ENCODE results near the gene RNFT2.
A peak's percentile ranks its signal among the peaks of the same experiment; 100 is the strongest.

Gene RNFT2

DNA sequence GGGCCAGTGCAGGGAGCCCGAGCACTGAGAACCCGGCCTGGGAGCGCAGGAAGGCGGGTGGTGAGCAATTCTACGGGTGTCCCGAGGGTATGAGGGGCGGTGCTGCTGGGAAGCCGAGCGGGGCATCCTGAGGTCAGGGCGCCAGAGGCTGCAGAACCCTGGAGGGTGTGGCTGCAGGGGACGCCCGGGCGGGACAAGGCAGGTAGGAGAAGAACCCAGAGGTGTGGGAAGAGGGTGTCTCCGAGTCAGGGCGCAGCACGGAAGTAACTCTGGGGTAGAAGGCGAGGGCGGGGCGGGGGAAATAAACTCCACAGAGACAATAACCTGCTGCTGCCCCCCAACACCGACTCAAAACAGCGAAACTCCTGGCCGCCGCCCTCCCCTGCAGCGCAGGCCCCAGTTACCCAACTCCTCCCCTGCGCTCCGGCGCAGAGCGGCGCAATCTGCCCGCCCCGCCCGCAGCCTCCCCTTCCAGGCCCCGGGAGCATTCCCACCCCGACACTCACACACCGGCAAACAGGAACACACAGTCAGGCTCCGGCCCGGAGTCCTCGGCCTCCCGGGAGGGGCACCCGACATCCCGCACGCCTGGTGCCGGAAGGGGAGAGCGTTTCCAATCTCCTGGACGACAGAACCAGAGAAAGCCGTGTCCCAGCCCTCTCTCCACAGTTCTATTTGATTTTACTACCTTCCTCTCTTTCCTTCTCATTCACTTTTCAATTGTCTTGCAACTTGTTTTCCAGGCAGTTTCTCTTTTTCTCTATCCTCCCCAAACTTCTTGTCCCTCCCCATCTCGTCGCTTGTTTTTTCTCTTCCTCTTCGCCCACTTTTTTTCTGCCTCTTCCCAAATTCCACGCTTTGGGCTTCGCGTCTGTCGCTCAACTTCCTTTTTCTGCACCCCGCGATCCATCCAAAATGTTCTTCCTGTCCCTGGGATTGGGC, 140.7 kb downstream of the RNFT2 start:
- DNase-seq (ENCODE audit: low read depth in 2 of 2): no peak

DNA sequence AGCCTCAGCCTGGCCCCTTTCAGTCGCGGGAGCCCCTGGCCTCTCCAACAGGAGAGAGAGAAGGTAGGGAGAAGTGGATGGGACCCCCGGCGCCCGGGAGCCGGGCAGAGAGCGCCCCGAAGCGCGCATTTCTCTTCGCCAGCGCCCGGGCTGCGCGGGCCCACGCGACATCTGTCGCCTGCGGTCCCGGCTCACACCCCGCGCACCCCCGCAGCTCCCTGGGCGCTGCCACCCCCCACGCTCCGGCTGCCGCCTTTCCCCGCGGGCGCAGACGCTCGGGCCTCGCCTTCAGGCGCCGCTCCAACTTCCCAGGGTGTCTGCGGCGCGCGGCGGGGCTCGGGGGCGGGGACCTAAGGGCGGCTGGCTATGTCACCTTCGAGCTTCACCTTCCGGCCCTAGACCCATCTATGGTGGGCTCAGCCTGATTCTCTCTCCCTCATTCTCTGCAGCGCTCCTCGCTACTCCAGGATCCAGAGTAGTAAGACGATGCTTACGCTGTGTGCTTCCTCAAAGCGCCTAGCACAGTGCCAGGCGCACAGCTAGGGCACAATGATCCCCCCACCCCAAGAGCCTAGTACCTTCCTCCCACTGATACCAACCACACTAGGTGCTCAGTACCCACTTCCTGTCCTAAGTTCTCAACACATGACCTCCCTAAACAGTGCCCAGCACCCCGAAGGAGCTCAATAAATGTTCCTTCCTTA, 141.5 kb downstream of the RNFT2 start:
- DNase-seq (ENCODE audit: low read depth in 2 of 2): no peak

- no peak for DNase-seq (ENCODE audit: low read depth in 2 of 2)
Observed at GRCh38 chr12:116880213-116880816, 142.2 kb downstream of the RNFT2 start.

DNA sequence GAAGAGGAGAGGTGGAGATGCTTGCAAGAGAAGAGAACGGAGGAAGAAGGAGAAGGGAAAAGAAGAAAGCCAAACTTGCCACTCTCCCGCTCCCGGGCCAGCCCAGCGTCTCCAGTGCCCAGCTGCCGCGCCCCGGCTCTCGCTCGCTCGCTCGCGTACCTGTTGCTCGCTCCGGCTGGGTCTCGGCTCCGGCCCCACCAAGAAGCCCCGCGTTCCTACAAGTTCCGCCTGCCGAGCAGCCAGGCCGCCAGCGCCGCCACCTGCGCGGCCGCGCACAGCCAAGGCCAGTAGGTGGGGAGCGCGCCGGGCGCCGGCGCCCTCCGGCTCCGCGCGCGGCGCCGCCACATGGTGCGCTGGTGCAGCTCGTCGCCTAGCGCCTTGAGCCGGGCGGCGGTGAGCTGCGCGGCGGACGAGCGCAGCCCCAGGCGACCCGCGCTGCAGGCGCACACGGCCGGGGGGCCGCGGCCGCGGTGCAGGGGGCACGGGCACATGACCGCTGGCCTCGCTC, 142.8 kb downstream of the RNFT2 start:
- peak; percentile 28 to 30 for DNase-seq (ENCODE audit: low read depth in 2 of 2)

- DNase-seq (ENCODE audit: low read depth in 2 of 2): no peak
Observed at GRCh38 chr12:116881325-116881876, 143.3 kb downstream of the RNFT2 start, which contains the start of gene HRK. Gene HRK (minus strand): TSS chr12:116881441. CDS start chr12:116881307, 134 bp downstream.

- DNase-seq (ENCODE audit: low read depth in 2 of 2): no peak
Observed at GRCh38 chr12:116881877-116882507, 143.9 kb downstream of the RNFT2 start.

GRCh38 chr12:116882742-116883141, 144.6 kb downstream of the RNFT2 start:
- DNase-seq (ENCODE audit: low read depth in 2 of 2): no peak

DNA sequence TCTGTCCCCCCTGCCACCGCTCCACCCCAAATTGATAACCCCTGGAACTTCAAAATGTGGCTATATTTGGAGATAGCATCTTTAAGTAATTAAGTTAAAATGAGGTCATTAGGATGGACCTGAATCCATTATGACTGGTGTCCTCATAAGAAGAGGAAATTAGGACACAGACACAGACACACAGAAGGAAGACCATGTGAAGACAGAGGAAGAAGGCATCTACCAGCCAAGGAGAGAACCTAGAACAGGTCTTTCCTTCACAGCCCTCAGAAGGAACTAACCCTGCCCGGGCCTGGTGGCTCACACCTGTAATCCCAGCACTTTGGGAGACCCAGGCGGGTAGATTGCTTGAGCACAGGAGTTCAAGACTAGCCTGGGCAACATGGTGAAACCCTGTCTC, 146.8 kb downstream of the RNFT2 start:
- no peak for DNase-seq (ENCODE audit: low read depth in 2 of 2)

DNA sequence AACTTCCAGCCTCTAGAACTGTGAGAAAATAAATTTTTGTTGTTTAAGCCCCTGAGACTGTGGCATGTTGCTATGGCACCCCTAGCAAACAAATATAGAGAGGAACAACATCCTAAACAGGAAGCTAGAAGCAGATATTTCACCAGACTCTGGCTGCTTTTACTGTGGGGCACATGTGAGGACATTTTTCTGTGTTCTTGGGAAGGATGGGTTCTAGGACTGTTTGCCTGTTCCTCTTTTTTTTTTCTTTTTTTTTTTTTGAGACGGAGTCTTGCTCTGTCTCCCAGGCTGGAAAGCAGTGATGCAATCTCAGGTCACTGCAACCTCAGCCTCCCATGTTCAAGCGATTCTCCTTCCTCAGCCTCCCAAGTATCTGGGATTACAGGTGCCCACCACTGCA, 147.4 kb downstream of the RNFT2 start:
- no peak for DNase-seq (ENCODE audit: low read depth in 2 of 2)

- no peak for DNase-seq (ENCODE audit: low read depth in 2 of 2)
Observed at GRCh38 chr12:116887244-116887643, 149.1 kb downstream of the RNFT2 start.

DNA sequence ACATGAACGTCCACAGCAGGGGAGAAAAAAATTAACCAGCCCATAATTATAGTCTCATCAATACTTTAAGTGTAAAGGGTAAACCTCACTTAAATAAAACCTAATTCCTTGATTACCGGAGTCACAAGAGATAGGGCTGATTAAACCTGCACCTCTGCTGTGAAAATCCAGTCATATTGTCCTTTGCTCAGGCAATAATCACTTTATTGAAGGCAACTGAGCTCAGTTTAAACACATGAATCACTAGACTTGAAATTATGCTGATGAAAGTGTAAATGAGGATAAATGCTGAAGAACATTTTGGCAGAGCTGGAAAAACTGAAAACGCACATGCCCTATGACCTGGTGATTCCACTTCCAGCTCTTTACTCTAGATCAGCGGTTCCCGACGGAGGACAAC, 149.8 kb downstream of the RNFT2 start:
- no peak for DNase-seq (ENCODE audit: low read depth in 2 of 2)

DNA sequence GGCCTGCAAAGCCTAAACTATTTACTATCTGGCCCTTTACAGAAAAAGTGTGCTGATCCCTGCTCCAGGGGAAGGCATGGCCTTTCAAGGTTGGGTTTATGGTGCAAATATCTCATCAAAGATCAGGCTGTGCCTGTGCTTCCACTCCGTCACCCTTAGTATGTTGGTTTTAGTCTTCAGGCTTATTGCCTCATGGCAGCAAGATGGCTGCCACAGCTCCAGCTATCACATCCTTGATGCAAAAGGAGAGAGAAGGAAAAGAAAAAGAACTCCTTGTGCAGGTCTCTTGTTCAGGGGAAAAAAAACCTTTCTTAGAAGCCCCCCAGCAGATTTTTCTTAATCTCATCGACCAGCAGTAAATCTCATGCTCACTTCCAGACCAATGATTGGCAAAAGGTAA, 152.2 kb downstream of the RNFT2 start:
- DNase-seq (ENCODE audit: low read depth in 2 of 2): no peak

- DNase-seq (ENCODE audit: low read depth in 2 of 2): no peak
Observed at GRCh38 chr12:116891019-116891418, 152.9 kb downstream of the RNFT2 start.

DNA sequence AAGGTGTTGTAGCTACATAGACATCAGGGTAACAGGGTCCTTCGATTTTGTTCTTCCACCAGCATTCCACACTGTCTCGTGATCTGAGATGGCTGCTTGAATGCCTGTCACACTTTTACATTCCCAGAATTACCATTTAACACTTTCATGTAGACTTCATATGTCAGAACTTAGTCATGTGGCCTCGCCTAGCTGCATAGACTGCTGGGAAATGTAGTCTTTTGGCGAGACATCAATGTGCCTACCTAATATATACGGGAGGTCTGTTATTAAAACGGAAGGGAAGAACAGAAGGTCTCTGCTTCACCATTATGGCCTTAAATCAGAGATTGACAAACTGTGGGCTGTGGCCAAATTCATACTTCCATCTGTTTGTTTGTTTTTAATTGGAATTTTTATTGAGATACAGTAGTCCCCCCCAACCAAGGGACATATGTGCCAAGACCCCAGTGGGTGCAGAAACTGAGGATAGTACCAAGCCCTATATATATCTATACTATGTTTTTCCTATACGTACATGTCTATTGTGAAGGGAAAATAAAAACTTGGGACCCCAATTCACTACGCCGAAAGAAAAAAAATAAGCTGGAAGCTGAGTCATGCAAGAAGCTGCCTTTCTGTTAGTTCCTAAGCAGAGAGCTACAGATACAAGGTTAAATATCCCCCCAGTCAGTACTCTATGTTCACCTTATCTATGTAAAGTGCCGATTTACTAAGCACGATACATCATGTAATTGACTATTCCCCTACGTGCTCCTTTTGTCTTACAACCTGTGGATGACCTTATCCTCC, 154.4 kb downstream of the RNFT2 start:
- no peak for DNase-seq (ENCODE audit: low read depth in 2 of 2)

DNA sequence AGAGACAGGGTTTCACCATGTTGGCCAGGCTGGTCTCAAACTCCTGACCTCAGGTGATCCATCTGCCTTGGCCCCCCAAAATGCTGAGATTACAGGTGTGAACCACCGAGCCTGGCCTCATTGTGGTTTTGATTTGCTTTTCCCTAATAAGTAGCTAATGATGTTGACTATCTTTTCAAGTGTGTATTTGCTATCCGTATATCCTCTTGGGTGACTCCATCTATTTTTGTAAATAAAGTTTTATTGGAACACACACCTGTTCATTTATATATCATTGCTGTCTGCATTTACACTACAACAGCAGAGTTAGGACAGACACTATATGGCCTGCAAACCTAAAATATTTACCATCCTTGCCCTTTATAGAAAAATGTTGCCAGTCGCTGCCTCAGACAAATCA, 156.8 kb downstream of the RNFT2 start:
- no peak for DNase-seq (ENCODE audit: low read depth in 2 of 2)

DNA sequence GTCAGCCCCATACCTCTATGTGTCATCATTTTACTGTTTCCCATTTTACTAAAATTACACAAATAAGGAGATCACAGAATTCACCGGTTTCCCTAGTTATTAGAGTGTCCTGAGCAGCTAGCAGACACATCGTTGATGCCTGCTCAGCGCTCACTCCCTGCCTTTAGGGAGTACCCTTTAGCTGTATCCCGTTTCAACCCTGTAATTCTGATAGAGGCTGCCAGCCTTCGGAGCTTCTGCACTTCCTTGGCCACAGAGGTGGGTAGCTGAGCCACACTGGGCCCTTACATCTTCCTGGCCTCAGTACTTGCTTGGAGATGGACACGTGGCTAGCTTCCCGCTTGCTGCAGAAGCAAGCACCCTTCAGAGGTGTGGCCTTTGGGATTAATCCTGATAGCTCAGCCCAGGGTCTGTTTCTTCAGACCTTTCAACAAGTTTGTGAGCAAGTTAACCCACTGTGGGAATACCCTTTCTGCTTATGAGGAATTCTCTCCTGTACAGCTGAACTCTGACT, 158.4 kb downstream of the RNFT2 start:
- DNase-seq (ENCODE audit: low read depth in 2 of 2): no peak

DNA sequence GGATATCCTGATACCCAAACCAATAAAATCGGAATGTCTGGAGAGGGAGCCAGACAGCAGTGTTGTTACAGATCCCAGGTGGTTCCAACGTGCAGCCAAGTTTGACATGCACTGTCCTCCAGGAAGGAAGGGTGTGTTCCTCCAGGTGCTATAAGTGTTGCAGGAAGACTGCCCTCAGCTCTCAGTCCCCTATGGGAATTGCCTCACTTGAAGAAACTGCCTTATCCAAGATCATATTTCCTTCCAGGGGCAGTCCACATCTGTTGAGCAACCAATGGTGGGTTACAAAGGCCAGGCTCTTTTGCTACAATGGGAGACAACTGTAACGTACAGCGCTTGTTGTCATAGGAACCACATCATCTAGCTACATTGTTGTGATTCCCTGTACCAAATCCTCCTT, 159.4 kb downstream of the RNFT2 start:
- no peak for DNase-seq (ENCODE audit: low read depth in 2 of 2)

DNA sequence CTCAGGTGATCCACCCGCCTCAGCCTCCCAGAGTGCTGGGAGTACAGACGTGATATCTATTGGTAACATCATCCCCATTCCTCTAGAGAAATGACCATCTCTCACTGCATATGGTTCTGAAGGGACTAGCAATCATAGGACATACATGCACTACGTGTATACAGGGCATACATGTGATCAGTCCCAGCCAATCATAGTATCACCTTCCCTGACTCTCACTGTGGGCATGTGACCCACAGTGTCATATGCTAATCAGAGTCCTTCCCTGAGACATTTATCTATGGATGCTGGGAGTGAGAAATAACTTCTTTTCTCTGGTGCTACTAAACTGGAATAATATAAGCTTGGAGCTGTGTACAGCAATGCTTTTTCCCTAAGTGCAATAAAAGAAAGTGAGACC, 160.6 kb downstream of the RNFT2 start:
- DNase-seq (ENCODE audit: low read depth in 2 of 2): no peak

DNA sequence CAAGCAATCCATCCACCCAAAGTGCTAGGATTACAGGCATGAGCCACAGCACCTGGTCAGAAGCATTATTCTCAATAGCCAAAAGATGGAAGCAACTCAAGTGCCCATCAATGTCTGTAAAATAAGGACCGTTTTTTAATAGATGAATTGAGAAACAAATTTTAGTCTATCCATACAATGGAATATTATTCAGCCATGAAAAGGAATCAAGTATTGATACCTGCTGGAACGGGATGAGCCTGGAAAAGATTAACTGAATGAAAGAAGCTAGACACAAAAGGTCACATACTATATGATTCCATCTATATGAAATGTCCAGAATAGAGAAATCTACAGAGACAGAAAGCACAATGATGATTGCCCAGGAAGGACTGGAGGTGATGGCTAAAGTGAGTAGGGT, 163.5 kb downstream of the RNFT2 start:
- DNase-seq (ENCODE audit: low read depth in 2 of 2): no peak

Measured in stimulated activated CD8-positive, alpha-beta memory T cell treated with anti-CD3 and anti-CD28 coated beads, Interleukin-15, amount 100 ng/mL, for 48 hours (primary cell).